HCEC 1CT (cell line): ENCODE data around the gene SMIM10.
"Not testable (repeated sequence)": the region's sequence is repeated elsewhere in the genome, so short reads cannot be mapped to it uniquely, and the experiment has no call there.

Source experiments
- DNase-seq: peaks from one replicate; pipeline ENCODE4 v3.0.0-alpha.2; 2017

Gene SMIM10

GRCh38 chrX:134990801-134991481, at the start of gene SMIM10:
Gene SMIM10, plus strand, starts transcription at chrX:134990991. Its CDS starts 105 bp downstream, at chrX:134991096.
- DNase-seq = peak; percentile 82

- DNase-seq = not testable (repeated sequence)
These were observed 44.4 kb upstream of the SMIM10 start for GRCh38 chrX:134946364-134946763.

- peak; percentile 78 for DNase-seq
These were observed 42.2 kb upstream of the SMIM10 start for GRCh38 chrX:134948333-134949241.

- DNase-seq = peak; percentile 63
These were observed 41.5 kb upstream of the SMIM10 start for GRCh38 chrX:134949271-134949670.

GRCh38 chrX:134957836-134958235, 33.0 kb upstream of the SMIM10 start:
- no peak for DNase-seq

GRCh38 chrX:134960366-134960765, 30.4 kb upstream of the SMIM10 start:
- DNase-seq = not testable (repeated sequence)

- no peak for DNase-seq
These were observed 27.8 kb upstream of the SMIM10 start for GRCh38 chrX:134963041-134963440.

GRCh38 chrX:134969726-134970125, 21.1 kb upstream of the SMIM10 start:
- DNase-seq = peak; percentile 7

GRCh38 chrX:134971926-134972325, 18.9 kb upstream of the SMIM10 start:
- no peak for DNase-seq

- DNase-seq = no peak
These were observed 15.3 kb upstream of the SMIM10 start for GRCh38 chrX:134975516-134975915.

- DNase-seq = no peak
These were observed 8.9 kb upstream of the SMIM10 start for GRCh38 chrX:134981910-134982309.

- no peak for DNase-seq
These were observed 8.0 kb upstream of the SMIM10 start for GRCh38 chrX:134982748-134983147.

GRCh38 chrX:134985479-134985878, 5.3 kb upstream of the SMIM10 start:
- DNase-seq = no peak

- peak; percentile 70 for DNase-seq
These were observed 353 bp upstream of the SMIM10 start for GRCh38 chrX:134990475-134990800.

- DNase-seq = no peak
These were observed 6.9 kb downstream of the SMIM10 start for GRCh38 chrX:134997646-134998045.

- DNase-seq = no peak
These were observed 7.5 kb downstream of the SMIM10 start for GRCh38 chrX:134998246-134998645.

- DNase-seq = peak; percentile 71
These were observed 8.7 kb downstream of the SMIM10 start for GRCh38 chrX:134999469-134999868.

GRCh38 chrX:135000516-135000915, 9.7 kb downstream of the SMIM10 start:
- peak; percentile 51 for DNase-seq

- peak; percentile 84 for DNase-seq
These were observed 13.3 kb downstream of the SMIM10 start for GRCh38 chrX:135003876-135004623.

GRCh38 chrX:135006187-135006586, 15.4 kb downstream of the SMIM10 start:
- DNase-seq = no peak

GRCh38 chrX:135009057-135009610, 18.3 kb downstream of the SMIM10 start:
- DNase-seq = no peak

- no peak for DNase-seq
These were observed 19.0 kb downstream of the SMIM10 start for GRCh38 chrX:135009838-135010237.

GRCh38 chrX:135010921-135011320, 20.1 kb downstream of the SMIM10 start:
- DNase-seq = no peak
